Measurements from ENCODE around the gene RIT1.

The RIT1 gene

DNA sequence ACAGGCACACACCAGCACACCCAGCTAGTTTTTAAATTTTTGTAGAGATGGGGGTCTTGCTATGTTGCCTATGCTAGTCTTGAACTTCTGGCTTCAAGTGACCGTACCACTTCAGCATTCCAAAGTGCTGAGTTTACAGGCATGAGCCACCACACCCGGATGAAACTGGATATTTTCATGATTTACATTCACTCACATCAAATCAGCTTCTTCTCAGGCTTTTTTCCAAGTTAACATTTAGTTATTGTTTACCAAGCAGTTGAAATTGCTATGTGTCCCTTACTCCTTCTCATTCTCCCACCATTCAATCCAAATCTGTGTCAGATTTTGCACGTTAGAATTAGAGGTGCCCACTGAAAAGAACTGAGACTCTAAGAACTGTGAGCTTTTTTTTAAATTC lies 18.4 kb downstream of the RIT1 start:
- DNase-seq (ENCODE audit: low spot score) = no peak

DNA sequence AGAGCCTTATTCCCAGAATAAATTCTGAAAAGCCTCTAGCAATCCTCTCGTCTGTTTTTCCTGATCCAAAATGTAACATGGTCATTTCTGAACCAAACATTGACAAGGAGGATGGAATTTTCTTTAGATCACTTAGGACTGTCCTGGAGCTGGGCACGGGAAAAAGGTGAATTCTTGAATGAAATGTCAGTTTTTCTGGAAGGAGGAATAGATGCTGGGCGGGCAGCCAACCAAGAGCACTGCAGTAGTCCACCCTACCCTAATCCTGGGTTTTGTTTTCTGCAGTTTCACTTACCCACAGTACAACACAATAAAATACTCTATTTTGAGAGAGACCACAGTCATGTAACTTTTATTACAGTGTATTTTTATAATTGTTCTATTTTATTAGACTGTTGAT lies 20.9 kb downstream of the RIT1 start:
- DNase-seq (ENCODE audit: low spot score) = no peak

DNA sequence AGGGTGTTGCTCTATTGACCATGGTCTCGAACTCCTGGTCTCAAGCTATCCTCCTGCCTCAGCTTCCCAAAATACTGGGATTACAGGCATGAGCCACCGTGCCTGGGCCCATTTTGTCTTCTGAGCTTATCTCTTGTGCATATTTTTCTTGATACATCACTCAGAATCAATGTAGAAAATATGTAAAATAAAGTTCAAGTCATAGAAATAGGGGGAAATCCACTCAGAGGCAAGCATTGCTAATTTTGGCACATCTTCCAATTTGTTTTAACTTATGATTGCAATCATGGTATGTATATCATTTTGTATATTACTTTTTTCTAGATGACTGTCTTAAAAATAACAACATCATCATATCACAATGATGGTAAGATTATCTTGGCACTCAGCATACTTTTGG lies 21.6 kb downstream of the RIT1 start:
- no peak for DNase-seq (ENCODE audit: low spot score)

DNA sequence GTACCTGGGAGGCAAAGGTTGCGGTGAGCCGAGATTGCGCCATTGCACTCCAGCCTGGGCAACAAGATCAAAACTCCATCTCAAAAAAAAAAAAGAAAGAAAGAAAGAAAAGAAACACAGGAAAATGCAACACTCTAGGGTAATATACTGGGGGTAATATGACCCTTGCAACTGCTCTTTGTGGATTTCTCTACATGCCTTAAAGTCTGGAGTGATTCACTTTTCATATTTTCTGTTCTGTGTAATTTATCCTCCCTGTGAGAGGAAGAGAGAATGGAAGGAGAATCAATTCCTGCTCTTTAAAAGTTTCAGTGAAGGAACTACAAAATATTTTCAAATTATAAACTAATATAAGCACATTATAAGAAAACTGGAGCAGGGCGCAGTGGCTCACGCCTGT lies 22.7 kb downstream of the RIT1 start:
- DNase-seq (ENCODE audit: low spot score) = no peak

DNA sequence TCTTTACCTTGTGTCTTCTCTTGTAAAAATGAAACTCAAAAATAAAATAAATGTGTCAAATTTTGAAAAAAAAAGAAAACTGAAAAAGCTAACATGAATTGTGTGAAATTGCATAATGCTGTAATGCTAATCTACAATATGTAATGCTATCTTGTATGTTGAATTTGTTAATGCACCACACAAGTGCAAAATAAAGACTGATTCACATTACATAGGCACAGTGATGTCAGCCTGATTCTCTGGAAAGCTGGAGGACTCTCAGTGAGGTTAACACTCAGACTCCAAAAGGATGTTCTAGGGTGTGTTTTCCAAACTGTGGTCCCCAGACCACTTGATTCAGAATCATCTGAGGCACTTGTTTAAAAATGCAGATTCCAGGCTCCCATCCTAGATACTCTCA lies 26.2 kb downstream of the RIT1 start:
- DNase-seq (ENCODE audit: low spot score) = no peak

DNA sequence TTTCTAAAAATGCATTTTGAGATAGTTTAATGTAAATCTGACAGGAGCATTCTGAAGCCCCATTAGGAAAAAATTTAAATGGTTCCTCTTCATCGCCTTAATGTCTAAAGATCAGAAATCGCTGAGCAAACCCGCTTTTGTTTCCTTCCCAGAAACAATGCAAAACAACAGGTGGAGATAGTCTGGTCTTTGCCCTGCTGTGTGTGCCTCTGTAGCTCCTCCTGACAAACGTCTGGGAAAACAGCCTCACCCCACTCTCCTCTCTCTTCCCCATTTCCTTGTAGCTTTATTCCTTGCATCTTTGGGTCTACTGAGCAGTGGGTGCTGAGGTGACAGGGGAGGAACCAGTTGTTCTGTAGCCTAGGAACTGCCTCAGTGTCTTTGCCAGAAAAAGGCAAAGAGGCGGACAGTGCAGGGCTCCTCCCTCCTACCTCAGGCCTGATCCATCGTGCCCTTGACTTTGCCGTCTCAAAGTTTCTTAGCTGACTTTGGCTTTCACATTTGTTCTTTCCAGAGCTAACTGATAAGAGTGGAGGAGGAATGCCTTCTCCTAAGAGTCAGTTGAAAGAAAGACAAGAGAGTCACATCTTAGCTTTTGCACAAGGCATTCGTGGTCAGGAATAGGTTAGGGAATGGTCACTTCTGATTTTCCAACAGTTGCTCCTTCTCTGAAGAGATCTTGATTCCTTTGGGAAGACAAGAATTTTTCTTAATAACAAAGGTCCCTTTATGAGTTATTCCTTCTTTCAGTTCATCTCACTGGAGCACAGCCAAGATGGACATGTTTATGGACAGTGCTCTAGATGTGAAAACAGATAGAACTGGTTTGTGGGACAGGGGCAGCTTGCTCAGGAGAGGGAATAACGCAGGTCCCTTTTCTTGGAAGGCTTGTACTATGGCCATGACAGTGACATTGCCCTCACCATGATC lies 26.9 kb downstream of the RIT1 start:
- no peak for DNase-seq (ENCODE audit: low spot score)

DNA sequence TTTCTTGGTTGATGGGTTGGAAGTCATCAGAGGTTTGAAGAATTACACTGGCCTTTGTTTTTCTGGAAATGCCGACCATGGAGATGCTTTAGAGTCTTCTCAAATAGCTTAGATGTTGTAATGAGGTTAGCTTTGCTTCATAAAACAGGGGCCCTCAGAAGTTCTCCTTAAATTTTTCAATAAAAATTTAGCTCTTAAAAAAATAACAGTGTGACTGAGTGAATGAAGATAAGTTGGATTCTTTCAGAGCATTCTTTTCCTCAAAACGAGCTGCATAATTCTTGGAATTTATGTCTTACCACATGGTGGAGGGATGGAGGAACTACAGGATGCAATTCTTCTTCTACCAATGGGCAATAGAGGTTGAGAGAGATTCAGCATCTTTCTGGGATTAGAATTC lies 28.4 kb downstream of the RIT1 start:
- DNase-seq (ENCODE audit: low spot score) = no peak

DNA sequence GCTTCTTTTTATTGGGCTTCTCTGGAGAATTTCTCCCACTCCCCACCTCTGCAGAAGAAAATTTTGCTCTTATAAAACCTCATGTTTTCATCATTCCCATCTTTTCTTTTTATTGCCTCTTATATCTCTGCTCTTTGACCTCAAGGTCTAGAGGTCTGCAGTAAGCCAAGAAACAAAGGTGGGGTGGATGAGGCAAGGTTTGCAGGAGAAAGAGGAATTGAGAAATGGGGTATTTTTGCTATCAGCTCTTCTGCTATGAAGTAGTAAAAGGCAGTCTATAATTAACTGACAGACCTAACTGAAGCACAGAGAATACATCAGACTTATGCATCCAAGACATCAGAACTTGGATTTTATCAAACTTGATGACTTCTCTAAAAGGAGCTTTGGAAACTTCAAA lies 28.9 kb downstream of the RIT1 start:
- DNase-seq (ENCODE audit: low spot score) = no peak

DNA sequence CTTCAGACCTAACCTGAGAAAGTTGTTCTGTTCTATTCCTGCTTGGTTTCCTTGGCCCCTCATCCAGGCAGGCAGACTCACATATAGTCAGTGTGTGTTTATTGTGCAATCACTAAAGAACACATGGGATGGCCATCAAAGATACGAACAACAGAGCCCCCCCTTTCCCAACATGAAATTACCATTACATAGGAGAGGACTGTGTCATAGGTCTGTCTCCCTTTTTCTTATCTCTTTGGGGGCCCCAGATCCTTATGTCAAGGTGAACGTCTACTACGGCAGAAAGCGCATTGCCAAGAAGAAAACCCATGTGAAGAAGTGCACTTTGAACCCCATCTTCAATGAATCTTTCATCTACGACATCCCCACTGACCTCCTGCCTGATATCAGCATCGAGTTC lies 30.2 kb downstream of the RIT1 start:
- no peak for DNase-seq (ENCODE audit: low spot score)

DNA sequence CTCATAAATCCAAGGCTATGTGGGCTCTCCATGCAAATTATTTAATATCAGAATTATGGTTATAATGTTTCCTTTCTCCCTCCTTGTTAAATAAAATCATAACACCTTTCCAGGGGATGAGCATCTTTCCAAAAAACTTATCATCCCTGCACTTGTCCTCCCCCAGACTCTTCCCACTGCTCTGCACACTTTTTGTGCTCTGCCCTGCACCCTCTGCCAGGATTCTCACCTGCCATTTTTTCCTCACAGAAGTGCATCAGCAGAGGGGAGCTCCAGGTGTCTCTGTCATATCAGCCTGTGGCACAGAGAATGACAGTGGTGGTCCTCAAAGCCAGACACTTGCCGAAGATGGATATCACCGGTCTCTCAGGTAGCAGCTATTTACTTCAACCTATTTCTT lies 30.9 kb downstream of the RIT1 start:
- DNase-seq (ENCODE audit: low spot score) = no peak

DNA sequence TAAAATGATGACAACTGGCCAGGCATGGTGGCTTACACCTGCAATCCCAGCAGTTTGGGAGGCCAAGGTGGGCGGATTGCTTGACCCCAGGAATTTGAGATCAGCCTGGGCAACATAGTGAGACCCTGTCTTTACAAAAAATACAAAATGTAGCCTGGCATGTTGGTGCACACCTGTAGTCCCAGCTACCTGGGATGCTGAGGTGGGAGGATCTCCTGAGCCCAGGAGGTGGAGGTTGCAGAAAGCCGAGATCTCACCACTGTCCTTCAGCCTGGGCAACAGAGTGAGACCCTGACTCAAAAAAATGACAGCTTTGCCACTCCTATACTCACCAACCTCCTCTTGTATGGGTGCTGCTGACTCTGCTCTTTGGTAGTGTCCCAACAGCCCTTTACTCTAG lies 33.2 kb downstream of the RIT1 start:
- no peak for DNase-seq (ENCODE audit: low spot score)

DNA sequence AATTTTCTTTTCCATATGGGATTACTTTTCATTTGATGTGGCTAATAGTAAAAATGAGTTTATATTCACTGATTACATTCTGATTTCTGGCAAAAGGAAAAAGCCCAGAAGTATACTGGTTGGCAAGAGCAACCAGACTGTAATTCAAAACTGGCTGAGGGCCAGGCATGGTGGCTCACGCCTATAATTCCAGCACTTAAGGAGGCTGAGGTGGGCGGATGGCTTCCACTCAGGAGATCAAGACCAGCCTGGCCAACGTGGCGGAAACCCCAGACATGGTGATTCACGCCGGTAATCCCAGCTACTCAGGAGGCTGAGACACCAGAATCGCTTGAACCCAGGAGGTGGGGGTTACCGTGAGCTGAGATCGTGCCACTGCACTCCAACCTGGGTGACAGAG lies 37.3 kb downstream of the RIT1 start:
- no peak for DNase-seq (ENCODE audit: low spot score)

DNA sequence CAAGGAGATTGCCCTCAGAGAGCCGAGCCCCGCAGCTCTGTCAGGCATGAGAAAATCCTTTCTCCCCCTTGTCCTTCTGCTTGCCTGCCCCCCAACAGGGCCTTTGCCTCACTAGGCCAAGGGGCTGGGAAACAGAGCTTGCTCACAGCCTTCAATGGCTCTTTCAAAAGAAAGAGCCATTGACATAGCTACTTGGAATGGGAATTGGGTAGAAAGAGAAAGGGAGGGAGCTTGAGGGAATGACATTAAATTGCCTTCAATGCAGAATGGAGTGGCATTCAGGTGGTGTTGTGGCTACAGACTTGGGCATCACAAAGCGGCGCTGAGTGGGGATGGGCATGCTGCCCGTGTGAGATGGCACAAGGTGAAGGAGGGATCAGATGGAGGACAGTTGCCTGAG lies 38.6 kb downstream of the RIT1 start:
- DNase-seq (ENCODE audit: low spot score) = peak; percentile 73

DNA sequence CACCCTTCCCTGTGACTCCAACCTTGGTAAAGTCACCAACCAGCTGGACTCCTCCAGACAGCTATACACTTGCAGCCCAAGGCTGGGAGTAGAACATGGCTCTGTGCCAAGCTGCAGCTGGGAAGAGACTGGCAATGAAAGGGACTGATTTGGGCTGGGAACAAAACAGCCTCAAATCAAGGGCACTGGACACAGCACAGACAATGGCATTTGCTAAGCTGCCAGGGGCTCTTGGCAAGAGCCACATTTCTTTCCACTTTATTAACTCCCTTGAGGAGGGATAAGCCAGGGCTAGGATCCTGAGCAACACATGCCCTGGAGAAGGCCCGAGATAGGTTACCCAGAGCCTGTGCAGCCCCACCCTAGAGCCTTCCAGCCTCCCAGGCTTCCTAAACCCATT lies 39.8 kb downstream of the RIT1 start:
- DNase-seq (ENCODE audit: low spot score) = peak; percentile 95

DNA sequence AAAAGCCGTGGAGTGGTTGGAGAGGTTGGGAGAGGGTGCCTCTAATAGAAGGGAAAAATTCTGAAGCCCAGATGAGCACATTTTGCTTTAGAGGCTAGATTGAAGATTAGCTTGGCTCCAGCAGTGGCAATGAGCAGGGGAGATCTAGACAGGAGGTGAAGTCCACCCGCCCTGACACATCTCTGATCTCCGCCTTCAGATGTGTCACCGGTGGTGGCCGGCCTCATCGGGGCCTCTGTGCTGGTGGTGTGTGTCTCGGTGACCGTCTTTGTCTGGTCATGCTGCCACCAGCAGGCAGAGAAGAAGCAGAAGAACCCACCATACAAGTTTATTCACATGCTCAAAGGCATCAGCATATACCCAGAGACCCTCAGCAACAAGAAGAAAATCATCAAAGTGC lies 43.4 kb downstream of the RIT1 start:
- DNase-seq (ENCODE audit: low spot score) = no peak

DNA sequence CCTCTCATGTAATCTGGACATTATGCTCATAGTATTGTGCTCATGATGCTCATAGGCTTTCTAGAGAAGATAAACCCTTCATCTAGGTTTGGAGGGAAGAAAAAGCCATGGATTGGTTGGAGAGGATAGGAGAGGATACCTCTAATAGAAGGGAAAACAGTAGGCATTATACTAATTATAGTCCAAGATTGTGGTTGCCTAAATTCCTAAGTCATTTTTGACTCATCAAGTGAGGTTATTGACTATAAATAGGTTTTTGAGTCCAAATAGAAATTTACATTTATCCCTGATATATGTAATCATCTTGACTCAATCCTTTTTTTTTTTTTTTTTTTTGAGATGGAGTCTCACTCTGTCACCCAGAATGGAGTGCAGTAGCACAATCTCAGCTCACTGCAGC lies 46.8 kb downstream of the RIT1 start:
- no peak for DNase-seq (ENCODE audit: low spot score)

DNA sequence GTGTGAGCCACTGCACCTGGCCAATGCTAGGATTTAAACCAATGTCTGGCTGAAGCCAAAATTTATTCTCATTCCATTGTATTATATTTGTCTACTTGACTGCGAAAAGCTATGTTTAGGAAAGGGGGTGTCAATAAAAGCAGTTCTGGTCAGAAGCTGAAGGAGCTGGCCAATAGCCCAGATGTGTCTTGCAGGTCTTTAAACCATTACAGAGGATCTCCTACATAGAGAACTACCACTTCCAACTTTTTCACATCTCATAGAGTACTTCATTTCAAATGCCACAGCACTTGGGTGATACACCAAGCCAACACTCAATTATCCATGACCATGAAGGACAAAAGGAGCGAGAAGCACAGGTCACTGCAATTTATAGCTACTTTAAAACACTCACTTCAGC lies 49.3 kb downstream of the RIT1 start:
- no peak for DNase-seq (ENCODE audit: low spot score)

DNA sequence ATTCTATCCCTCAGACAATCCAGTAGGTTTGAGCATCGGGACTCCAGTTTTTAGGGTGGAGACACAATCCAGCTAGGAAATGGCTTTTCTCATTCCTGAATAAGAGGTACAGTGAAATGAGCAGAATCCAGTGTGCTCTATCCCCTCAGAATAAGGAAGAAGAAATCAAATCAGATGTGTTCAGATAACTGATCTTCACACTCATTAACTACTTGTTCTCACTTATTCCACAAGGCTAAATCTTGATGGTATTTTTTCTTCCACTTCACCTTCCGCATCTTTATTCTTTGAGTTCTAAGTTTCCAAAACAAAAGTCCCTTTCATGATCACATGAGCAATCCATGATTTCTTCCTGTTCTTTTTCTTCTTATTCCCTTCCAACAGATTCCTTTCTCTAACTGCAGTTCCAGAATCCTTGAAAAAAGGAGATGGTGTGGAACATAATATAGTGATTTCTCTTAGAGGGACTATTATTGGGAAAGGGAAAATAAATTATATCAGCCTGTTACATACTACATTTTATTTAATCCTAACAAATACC lies 50.1 kb downstream of the RIT1 start:
- no peak for DNase-seq (ENCODE audit: low spot score)

DNA sequence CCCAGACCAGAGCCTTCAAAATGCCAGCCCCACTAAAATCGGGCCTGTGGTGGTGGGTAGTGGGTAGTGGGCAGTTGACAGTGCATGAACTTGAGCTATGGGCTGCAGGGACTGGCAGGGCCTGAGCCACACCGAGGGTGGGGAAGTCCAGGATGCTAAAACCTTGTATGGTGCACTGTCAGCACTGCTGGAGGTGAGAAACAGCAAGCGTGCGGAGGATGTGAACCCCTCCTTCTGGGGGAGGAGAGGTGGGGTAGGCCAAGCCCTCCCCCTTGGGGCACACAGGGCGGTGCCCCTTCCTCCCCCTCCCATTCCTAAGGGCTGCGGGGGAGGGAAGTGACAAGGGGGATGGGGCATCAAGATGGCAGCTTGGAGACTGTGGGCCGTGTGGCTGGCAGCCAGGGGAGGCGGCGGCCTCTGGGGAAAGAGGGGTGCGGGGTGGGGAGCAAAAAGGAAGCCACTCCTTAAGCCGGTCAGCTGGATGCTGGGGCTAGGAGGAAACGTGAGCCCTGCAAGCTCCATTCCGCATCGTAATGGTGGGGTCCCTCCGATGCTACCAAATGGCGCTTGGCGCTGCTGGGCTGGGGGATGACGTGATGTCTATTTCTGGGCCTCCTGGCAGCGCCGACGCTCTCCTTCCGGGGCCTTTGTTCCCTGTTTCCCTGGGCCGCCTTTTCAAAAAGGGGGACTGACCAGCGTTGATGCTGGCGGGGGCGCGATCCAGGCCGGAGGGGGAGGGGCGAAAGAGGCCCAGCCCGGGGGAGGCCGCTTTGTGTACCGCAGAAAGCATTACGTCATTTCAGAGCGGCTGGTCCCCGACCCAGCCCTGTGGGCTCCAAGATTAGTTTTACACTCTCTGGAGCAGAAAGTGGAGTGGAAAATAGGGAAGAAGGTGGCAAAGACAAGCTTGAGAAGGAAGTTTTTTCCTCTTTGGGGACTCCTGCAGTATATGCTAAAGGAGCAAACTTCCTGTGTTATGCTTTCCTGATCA lies 51.0 kb downstream of the RIT1 start:
- peak; percentile 81 for DNase-seq (ENCODE audit: low spot score)

DNA sequence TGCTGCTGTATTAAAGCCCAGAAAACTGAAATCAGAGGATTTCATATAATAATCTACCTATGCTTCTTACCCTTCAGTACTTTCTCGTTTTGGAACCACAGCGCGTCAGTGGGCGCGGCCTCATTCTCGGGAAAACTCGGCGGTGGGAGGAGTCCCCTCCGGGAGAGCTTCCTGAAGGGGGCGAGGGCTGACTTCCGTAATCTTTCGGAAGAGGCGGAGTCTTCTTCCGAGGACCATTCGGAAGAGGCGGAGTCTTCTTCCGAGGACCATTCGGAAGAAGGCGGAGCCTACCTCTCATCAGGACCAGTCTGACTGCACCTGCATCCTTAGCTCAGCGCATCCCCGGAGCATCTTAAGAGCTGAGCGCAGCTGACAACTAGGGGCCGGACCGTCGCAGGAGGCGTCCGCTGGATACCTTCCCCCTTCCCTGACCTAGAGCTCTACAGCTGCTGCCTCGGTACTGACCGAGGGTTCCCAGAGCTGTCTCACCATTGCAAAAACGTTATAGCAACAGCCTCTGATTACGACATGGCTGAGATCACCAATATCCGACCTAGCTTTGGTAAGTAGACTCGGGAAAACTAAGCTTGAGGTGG lies 51.8 kb downstream of the RIT1 start, which contains the start of gene SYT11:
SYT11 (plus strand) TSS at position 334 of the 596 bp plus-strand sequence; CDS start at position 529, 195 bp downstream.
- peak; percentile 99 for DNase-seq (ENCODE audit: low spot score)

DNA sequence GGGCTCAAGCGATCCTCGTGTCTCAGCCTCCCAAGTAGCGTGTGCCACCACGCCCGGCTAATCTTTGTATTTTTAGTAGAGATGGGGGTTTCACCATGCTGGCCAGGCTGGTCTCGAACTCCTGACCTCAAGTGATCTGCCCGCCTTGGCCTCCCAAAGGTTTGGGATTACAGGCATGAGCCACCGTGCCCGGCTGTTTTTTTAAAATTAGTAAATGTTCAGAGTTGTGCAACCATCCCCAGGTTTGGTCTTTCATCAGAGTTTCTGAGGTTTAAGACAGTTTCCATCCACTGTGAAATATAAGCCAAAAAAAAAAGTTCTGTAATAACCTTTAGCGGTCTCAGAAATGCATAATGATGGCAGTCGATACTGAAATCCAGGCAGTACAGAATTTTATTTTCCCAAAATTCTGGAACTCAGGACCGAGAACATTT lies 52.3 kb downstream of the RIT1 start:
- DNase-seq (ENCODE audit: low spot score) = no peak
